SU-DHL-6 (cell line): ENCODE results near the gene SLC18A3.

Experiments
- EZH2phosphoT487 ChIP-seq: fragments of 200-600 bp; sonication (generic), shearing (Covaris generic); conservative IDR thresholded peaks from 2 replicates; pipeline ENCODE4 v1.6.1; 2018; ENCODE audit warnings: mild to moderate bottlenecking, antibody characterized with exemption, low read length, moderate library complexity, mixed read lengths
- TF ChIP-seq, protein P1 (sequence below): fragments of 200-600 bp; sonication (generic); IDR thresholded peaks from one replicate; pipeline ENCODE4 v1.5.1; 2017; ENCODE audit warnings: antibody characterized with exemption, mild to moderate bottlenecking, low read length, moderate library complexity; ENCODE audit not compliant: insufficient read depth, poor library complexity, severe bottlenecking

DNA sequence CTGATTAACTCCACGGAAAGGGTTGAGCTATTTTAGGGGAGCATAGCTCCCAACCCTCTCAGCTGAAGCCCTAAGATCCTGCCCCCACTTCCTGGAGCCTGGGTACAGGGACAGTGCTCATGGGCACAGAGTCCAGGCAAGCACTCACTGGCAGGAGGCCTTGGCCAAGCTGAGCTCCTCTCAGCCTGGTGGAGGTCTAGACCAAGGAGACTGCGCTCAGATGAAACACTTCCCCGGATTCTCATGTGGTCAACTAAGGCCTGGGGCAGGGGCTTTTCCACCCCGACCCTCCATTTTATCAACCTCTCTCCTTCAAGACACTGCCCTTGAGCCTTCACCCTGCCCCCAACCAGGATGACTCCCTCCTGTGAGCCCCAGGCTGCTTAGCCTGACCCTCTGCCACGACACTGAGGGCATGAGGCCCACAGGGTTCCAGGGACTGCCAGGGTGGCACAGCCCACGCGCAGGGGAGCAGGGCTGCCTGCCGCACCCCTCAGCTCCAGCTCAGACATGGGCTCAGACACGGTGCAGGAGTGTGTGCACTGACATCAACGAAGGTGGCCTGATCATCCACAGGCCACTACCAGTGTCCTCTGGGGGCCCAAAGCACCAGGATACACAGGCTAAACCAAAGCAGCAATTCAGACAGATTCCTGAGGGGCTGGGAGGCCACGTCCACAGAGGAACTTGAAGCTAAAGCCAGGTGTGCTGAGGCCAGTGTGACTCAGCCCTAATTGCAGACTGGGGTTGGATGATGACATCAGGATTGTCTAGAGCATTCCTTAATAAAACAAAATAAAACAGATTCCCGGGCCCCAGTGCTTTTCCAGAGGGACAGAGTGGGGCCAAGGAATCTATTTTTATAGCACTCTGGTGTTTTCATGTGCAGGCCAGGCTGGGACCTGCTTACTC is 22.6 kb downstream of the SLC18A3 start:
- TF ChIP-seq, protein P1, sequence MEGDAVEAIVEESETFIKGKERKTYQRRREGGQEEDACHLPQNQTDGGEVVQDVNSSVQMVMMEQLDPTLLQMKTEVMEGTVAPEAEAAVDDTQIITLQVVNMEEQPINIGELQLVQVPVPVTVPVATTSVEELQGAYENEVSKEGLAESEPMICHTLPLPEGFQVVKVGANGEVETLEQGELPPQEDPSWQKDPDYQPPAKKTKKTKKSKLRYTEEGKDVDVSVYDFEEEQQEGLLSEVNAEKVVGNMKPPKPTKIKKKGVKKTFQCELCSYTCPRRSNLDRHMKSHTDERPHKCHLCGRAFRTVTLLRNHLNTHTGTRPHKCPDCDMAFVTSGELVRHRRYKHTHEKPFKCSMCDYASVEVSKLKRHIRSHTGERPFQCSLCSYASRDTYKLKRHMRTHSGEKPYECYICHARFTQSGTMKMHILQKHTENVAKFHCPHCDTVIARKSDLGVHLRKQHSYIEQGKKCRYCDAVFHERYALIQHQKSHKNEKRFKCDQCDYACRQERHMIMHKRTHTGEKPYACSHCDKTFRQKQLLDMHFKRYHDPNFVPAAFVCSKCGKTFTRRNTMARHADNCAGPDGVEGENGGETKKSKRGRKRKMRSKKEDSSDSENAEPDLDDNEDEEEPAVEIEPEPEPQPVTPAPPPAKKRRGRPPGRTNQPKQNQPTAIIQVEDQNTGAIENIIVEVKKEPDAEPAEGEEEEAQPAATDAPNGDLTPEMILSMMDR: no peak
- no peak for TF ChIP-seq EZH2phosphoT487
